HG02885 (cell line): ENCODE measurements around the gene GALR2.

Experiments
- ATAC-seq: cut with Tn5 transposase; IDR thresholded peaks from one replicate; pipeline ENCODE4 v1.9.1; 2021; ENCODE audit warnings: mild to moderate bottlenecking; ENCODE audit not compliant: unreplicated experiment, poor library complexity

The GALR2 gene

DNA sequence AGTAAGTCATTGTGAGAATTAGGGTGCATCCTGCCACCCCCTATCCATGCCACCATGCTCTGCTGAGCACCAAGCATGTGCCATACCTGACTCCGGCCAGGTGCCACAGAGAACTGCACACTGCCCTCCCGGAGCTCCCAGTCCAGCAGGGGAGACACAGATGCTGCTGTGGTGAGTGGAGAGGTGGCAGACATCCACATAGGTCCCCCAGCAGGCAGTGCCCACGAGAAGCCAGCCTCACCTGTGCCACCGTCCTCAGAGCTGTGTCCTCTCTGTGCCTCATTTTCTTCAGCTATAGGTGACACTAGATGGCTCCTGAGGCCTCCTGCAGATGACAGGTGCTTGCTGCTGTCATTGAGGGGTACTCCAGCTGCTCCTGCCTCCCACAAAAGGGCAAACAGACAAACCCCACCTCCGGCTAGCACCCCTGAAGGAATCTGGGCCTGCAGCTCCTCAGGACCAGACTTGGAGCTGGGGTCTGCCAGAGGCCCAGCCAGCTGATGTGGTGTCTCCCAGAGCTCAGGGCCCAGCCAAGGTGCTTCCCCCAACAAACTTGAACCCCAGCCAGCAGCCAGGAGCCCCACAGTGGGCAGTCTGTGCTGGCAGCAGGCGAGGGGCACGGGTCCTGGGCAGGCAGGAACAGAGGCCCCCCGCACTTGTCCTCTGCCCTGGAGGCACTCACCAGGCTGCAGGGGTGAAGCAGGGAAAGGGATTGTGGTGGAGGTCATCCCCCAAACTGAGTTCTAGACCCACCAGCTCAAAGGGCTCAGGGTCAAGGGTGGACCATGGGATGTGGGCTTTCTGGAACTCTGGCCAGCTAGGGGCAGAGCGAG, 49.4 kb downstream of the GALR2 start:
- no peak for ATAC-seq

DNA sequence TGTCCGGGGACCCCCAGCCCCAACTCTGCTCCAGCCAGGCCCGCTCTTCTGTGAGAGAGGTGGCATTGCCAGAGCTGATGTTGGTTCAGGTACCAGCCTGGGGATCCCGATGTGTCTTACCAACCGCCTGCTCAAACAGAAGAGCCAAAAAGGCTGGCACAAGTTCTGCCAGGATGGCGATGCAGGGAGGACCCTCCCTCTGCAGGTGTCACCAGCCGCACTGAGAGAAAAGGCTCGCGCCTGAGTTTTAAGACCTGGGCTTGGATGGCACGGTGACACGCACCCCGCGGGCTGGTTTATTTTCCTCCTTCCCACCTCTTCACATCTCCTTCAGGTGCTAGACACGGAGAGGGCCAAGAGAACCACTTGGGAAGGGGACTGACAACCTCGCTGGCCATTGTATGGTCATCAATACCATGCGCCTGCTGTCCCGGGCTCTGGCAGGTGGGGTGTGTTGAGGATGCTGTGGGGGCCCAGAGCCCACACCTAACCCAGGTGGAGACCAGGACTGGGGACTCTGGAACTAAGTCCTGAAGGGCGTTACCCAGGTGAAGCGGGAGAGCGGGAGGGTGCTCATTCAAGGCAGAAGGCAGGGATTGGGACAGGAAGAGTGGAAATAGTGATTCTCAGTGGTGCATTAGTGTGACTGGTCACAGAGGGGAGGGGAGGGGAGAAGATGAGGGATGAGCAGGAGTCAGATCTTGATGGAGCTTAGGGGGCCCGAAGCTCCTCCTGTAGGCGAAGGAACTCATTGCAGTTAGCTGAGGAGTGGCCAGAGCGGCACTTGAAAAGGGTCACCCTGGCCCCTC, 50.2 kb downstream of the GALR2 start:
- no peak for ATAC-seq

DNA sequence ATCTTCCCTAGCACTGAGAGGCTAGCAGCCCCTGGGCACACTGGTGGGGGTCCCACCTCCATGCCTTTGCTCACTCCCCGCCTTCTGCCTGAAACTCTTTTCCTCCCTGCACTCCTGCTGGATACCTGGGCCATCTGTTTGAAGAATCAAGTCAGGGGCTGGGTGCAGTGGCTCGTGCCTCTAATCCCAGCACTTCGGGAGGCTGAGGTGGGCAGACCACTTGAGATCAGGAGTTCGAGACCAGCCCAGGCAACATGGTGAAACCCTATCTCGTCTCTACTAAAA, 50.8 kb downstream of the GALR2 start:
- ATAC-seq: no peak

DNA sequence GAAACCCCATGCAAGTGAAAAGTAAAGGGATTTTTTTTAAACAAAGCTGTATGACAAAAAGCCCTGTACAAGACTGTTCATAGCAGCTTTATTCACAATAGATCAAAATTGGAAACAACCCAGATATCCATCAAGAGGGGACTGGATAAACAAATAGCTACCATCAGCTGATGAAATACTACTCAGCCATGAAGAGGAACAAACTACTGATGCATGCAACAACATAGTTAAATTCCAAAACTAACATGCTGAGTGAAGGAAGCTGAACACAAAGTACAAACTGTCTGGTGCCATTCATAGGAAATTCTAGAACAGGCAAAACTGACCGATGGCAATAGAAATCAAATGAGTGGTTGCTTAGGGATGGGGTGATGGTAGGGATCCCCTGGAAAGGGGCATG, 51.3 kb downstream of the GALR2 start:
- ATAC-seq: no peak
